K562 (cell line): Measurements from ENCODE around the gene CCND3. TPM values are rescaled to one million over a fixed set of nuclear protein-coding genes. Genes with fewer than 3 reads are reported as not detected.

Experiments
- ATF1 ChIP-seq, 2 experiments: fragments of 450-650 bp in 1 of 2; IDR thresholded peaks; 2 replicates each; pipeline ENCODE4 v1.6.1; 2016; ENCODE audit warnings: missing compliant biosample characterization in 1 of 2, missing genetic modification characterization in 1 of 2
- BRD4 ChIP-seq: fragments of 200-600 bp; sonication (generic); IDR thresholded peaks from 2 replicates; pipeline ENCODE4 v1.6.1; 2017; ENCODE audit warnings: inconsistent platforms
- CGGBP1 ChIP-seq: fragments of 250-450 bp; sonication (Bioruptor Pico); IDR thresholded peaks from 2 replicates; pipeline ENCODE4 v1.9.0; 2021; ENCODE audit warnings: mild to moderate bottlenecking
- CHD2 ChIP-seq: IDR thresholded peaks from 2 replicates; pipeline ENCODE4 v1.6.1; 2011; ENCODE audit warnings: low read depth, low read length
- CREB1 ChIP-seq, 2 experiments: sonication (generic) in 1 of 2; formaldehyde crosslinking in 1 of 2; IDR thresholded peaks; 2 replicates each; pipeline versions ENCODE4 v1.6.1 to v1.8.0; 2012 to 2022; ENCODE audit warnings: inconsistent platforms in 1 of 2, mild to moderate bottlenecking in 1 of 2, missing genetic modification reagents in 1 of 2, moderate library complexity in 1 of 2
- CREB3L1 ChIP-seq: fragments of 450-650 bp; IDR thresholded peaks from 2 replicates; pipeline ENCODE4 v1.6.1; 2014; ENCODE audit warnings: low read depth, mild to moderate bottlenecking, moderate library complexity, borderline replicate concordance
- DLX4 ChIP-seq: fragments of 250-450 bp; sonication (Bioruptor Pico); IDR thresholded peaks from 2 replicates; pipeline ENCODE4 v1.6.1; 2021; ENCODE audit warnings: mild to moderate bottlenecking
- E2F4 ChIP-seq: sonication (generic); formaldehyde crosslinking; IDR thresholded peaks from 2 replicates; pipeline ENCODE4 v1.8.0; 2022; ENCODE audit warnings: mild to moderate bottlenecking, low read depth, missing genetic modification reagents
- EP400 ChIP-seq: fragments of 450-650 bp; IDR thresholded peaks from 2 replicates; pipeline ENCODE4 v1.6.1; 2017; ENCODE audit warnings: antibody characterized with exemption, mild to moderate bottlenecking, moderate library complexity
- FOXJ3 ChIP-seq: sonication (generic); formaldehyde crosslinking; IDR thresholded peaks from 2 replicates; pipeline ENCODE4 v1.4.0; 2020; ENCODE audit warnings: mild to moderate bottlenecking, missing genetic modification reagents
- GABPB1 ChIP-seq: sonication (generic); formaldehyde crosslinking; IDR thresholded peaks from 2 replicates; pipeline ENCODE4 v1.8.0; 2022; ENCODE audit warnings: mild to moderate bottlenecking, missing genetic modification reagents
- KLF16 ChIP-seq: IDR thresholded peaks from 2 replicates; pipeline ENCODE4 v1.6.1; 2016; ENCODE audit warnings: antibody characterized with exemption
- L3MBTL2 ChIP-seq: fragments of 450-650 bp; IDR thresholded peaks from 2 replicates; pipeline ENCODE4 v1.6.1; 2016; ENCODE audit warnings: mild to moderate bottlenecking, moderate library complexity
- MED1 ChIP-seq: sonication (generic); formaldehyde crosslinking; IDR thresholded peaks from 2 replicates; pipeline ENCODE4 v1.8.1; 2023; ENCODE audit warnings: missing genetic modification reagents, borderline replicate concordance
- MTA2 ChIP-seq: fragments of 450-650 bp; IDR thresholded peaks from 2 replicates; pipeline ENCODE4 v1.6.1; 2016; ENCODE audit warnings: low read depth
- NCOA1 ChIP-seq: fragments of 450-650 bp; IDR thresholded peaks from 2 replicates; pipeline ENCODE4 v1.6.1; 2016; ENCODE audit warnings: low read depth
- NRF1 ChIP-seq, 2 experiments: fragments of 450-650 bp; IDR thresholded peaks in 1 of 2; conservative IDR thresholded peaks in 1 of 2; 2 replicates each; pipeline ENCODE4 v1.6.1; 2014; ENCODE audit warnings: mild to moderate bottlenecking in 2 of 2
- POLR2H ChIP-seq: IDR thresholded peaks from 2 replicates; pipeline ENCODE4 v1.6.1; 2016; ENCODE audit warnings: missing genetic modification characterization, low read depth, mild to moderate bottlenecking, control low read depth, missing compliant biosample characterization, moderate library complexity
- POLR3A ChIP-seq: IDR thresholded peaks from 2 replicates; pipeline ENCODE4 v1.6.1; 2011; ENCODE audit warnings: borderline replicate concordance, mild to moderate bottlenecking, moderate library complexity; ENCODE audit not compliant: insufficient read length, insufficient read depth; ENCODE audit errors: extremely low read depth
- PRPF4 ChIP-seq: fragments of 200-400 bp; formaldehyde crosslinking; IDR thresholded peaks from one replicate; pipeline ENCODE4 v1.6.1; 2017; ENCODE audit warnings: low read length, low read depth, mild to moderate bottlenecking; ENCODE audit not compliant: insufficient read depth, poor library complexity, severe bottlenecking
- RHOXF2B ChIP-seq: fragments of 250-450 bp; sonication (Bioruptor Pico); conservative IDR thresholded peaks from 2 replicates; pipeline ENCODE4 v1.5.1; 2021
- SOX6 ChIP-seq: fragments of 450-650 bp; IDR thresholded peaks from 2 replicates; pipeline ENCODE4 v1.6.1; 2014; ENCODE audit warnings: mild to moderate bottlenecking
- SRSF1 ChIP-seq: fragments of 200-400 bp; formaldehyde crosslinking; IDR thresholded peaks from 2 replicates; pipeline ENCODE4 v1.6.1; 2017; ENCODE audit warnings: mild to moderate bottlenecking, low read depth, low read length, moderate library complexity
- TAF1 ChIP-seq: IDR thresholded peaks from 2 replicates; pipeline ENCODE4 v1.6.1; 2011; ENCODE audit warnings: mild to moderate bottlenecking, low read length, moderate library complexity; ENCODE audit not compliant: insufficient read depth, control insufficient read depth, severe bottlenecking; ENCODE audit errors: extremely low read depth
- ZFP1 ChIP-seq: fragments of 450-650 bp; formaldehyde crosslinking; IDR thresholded peaks from 2 replicates; pipeline ENCODE4 v1.4.0; 2020; ENCODE audit warnings: mild to moderate bottlenecking, mixed read lengths
- ZFPM2 ChIP-seq: fragments of 250-450 bp; sonication (Bioruptor Pico); IDR thresholded peaks from 2 replicates; pipeline ENCODE4 v1.5.1; 2022; ENCODE audit warnings: mild to moderate bottlenecking
- ZNF668 ChIP-seq: fragments of 250-450 bp; sonication (Bioruptor Pico); IDR thresholded peaks from 2 replicates; pipeline ENCODE4 v1.8.0; 2022; ENCODE audit warnings: mild to moderate bottlenecking, inconsistent platforms
- polyA plus RNA-seq, 8 experiments: library from polyadenylated mRNA; depleted of rRNA in 4 of 8; stranded (reverse) in 5 of 8; unstranded in 3 of 8; fragments of >200 nt; fragmentation: Nextera tagmentation in 2 of 8; fragmentation: Illumina TruSeq in 1 of 8; extraction: Ambion mirVana in 2 of 8; extraction: Trizol in 1 of 8; gene quantifications; 2 replicates each; pipeline versions ENCODE4 v1.2.1 to v1.2.3, GENCODE V29; 2011 to 2014; ENCODE audit warnings: inconsistent platforms in 1 of 8, missing spikeins in 1 of 8
- total RNA-seq, 7 experiments: library from RNA; depleted of rRNA in 6 of 7; stranded (reverse); fragments of >200 nt in 6 of 7; fragmentation: Illumina TruSeq in 2 of 7; extraction: Trizol in 2 of 7; gene quantifications; 2 replicates each; pipeline versions ENCODE4 v1.2.1 to v1.2.3, GENCODE V29; 2011 to 2021; ENCODE audit warnings: low replicate concordance in 1 of 7

Gene CCND3
- total and polyA plus RNA-seq, 9 of the 15 experiments (the other 6 are each of a cell fraction or from before 2014, with no cell fraction given) = 21.5 to 204 (median 97.4) TPM

- TF ChIP-seq POLR2H (peak; percentile 80), FOXJ3 (CRISPR knock-in tag) (no peak), EP400 (peak; percentile 99), NRF1 (conservative IDR thresholded peaks at IDR 0.05 in 1 of 2, IDR thresholded peaks at IDR 0.05 in 1 of 2) (peak; percentile 97), CREB1 (IDR thresholded peaks at IDR 0.05) (peak; percentile 100), CREB1 (CRISPR knock-in tag; IDR thresholded peaks at IDR 0.05) (peak; percentile 100), SRSF1 (peak; percentile 87; the same call in 1 of the 2 replicates), ZNF668 (CRISPR knock-in tag) (no peak), MED1 (no peak), E2F4 (CRISPR knock-in tag) (no peak; the same call in 1 of the 2 replicates), ZFPM2 (CRISPR knock-in tag) (no peak), PRPF4 (no peak), TAF1 (peak; percentile 43), RHOXF2B (CRISPR knock-in tag) (no peak), KLF16 (peak; percentile 60), CGGBP1 (CRISPR knock-in tag) (no peak), CHD2 (0 out of 2 replicates have a peak, but pooled peaks have one; percentile 7), L3MBTL2 (peak; percentile 91), DLX4 (CRISPR knock-in tag) (no peak), GABPB1 (CRISPR knock-in tag) (peak; percentile 99), ZFP1 (CRISPR knock-in tag) (no peak), POLR3A (no peak), BRD4 (peak; percentile 77; the same call in 1 of the 2 replicates), CREB3L1 (peak; percentile 93), SOX6 (no peak), MTA2 (no peak), NCOA1 (no peak), ATF1 (CRISPR knock-in tag; IDR thresholded peaks at IDR 0.05) (peak; percentile 97), ATF1 (tag; IDR thresholded peaks at IDR 0.05) (peak; percentile 100)
These were observed 20.5 kb downstream of the CCND3 start, which contains the start of the genes BYSL and MED20 (continued) for GRCh38 chr6:41920921-41921711.
